HS-5 (cell line): Measurements from ENCODE around the gene TNFRSF13B.
"Not testable (repeated sequence)": the region's sequence is repeated elsewhere in the genome, so short reads cannot be mapped to it uniquely, and the experiment has no call there.

Experiments
- DNase-seq: peaks from one replicate; pipeline ENCODE4 v3.0.0-alpha.2; 2012; ENCODE audit warnings: low read depth

Gene TNFRSF13B

GRCh38 chr17:16961022-16961421 is 10.9 kb downstream of the TNFRSF13B start:
- not testable (repeated sequence) for DNase-seq

GRCh38 chr17:16955011-16955410 is 16.9 kb downstream of the TNFRSF13B start:
- DNase-seq, result not testable (repeated sequence)

GRCh38 chr17:16954521-16954920 is 17.4 kb downstream of the TNFRSF13B start:
- DNase-seq, result no peak

- DNase-seq, result no peak
Observed at GRCh38 chr17:16953841-16954240, 18.1 kb downstream of the TNFRSF13B start.

GRCh38 chr17:16953347-16953746 is 18.6 kb downstream of the TNFRSF13B start:
- no peak for DNase-seq

GRCh38 chr17:16952401-16952800 is 19.5 kb downstream of the TNFRSF13B start:
- no peak for DNase-seq

- no peak for DNase-seq
Observed at GRCh38 chr17:16950488-16950887, 21.4 kb downstream of the TNFRSF13B start.

- no peak for DNase-seq
Observed at GRCh38 chr17:16948587-16949376, 23.1 kb downstream of the TNFRSF13B start.

GRCh38 chr17:16947470-16947869 is 24.4 kb downstream of the TNFRSF13B start:
- no peak for DNase-seq

- DNase-seq, result no peak
Observed at GRCh38 chr17:16945663-16946218, 26.2 kb downstream of the TNFRSF13B start.

GRCh38 chr17:16945136-16945482 is 26.8 kb downstream of the TNFRSF13B start:
- DNase-seq, result no peak

- no peak for DNase-seq
Observed at GRCh38 chr17:16944334-16945135, 27.4 kb downstream of the TNFRSF13B start.

GRCh38 chr17:16943541-16944333 is 28.2 kb downstream of the TNFRSF13B start:
- DNase-seq, result no peak

GRCh38 chr17:16943032-16943352 is 28.9 kb downstream of the TNFRSF13B start:
- DNase-seq, result no peak

- no peak for DNase-seq
Observed at GRCh38 chr17:16942141-16943031, 29.5 kb downstream of the TNFRSF13B start.

- DNase-seq, result no peak
Observed at GRCh38 chr17:16941072-16942036, 30.6 kb downstream of the TNFRSF13B start.

- DNase-seq, result no peak
Observed at GRCh38 chr17:16940116-16940881, 31.6 kb downstream of the TNFRSF13B start.

- no peak for DNase-seq
Observed at GRCh38 chr17:16939606-16940115, 32.3 kb downstream of the TNFRSF13B start.

GRCh38 chr17:16939208-16939576 is 32.7 kb downstream of the TNFRSF13B start:
- DNase-seq, result no peak
